OCI-LY7 (cell line): Measurements from ENCODE around the gene ROBO1. TPM values are rescaled to one million over a fixed set of nuclear protein-coding genes. Genes with fewer than 3 reads are reported as not detected.

Experiments used
- BruUV-seq: library from RNA; stranded (reverse); fragments of 400-500 nt; replicated peaks from 2 replicates; lab custom pipeline; 2021; lab: Mats Ljungman, UMichigan
- CTCF ChIA-PET: fragments of 300-600 bp; sonication (Branson Sonifier 250); formaldehyde crosslinking; loops from one replicate; lab custom pipeline; 2022; ENCODE audit warnings: antibody characterized with exemption; ENCODE audit not compliant: unreplicated experiment; lab: Charles Lee
- POLR2A ChIA-PET: fragments of 300-600 bp; sonication (Branson Sonifier 250); formaldehyde crosslinking; loops from one replicate; lab custom pipeline; 2022; ENCODE audit warnings: antibody characterized with exemption; lab: Charles Lee
- DNase-seq: peaks from one replicate; pipeline ENCODE4 v3.0.0-alpha.2; 2015; ENCODE audit warnings: low spot score
- H2AFZ ChIP-seq: fragments of 200-600 bp; sonication (generic), shearing (Covaris generic); 2 replicates; pipeline ENCODE4 v1.6.1; 2014; ENCODE audit warnings: mild to moderate bottlenecking, antibody characterized with exemption, low read length, moderate library complexity
- H3K27ac ChIP-seq: fragments of 200-600 bp; sonication (generic); 2 replicates; pipeline ENCODE4 v1.5.1; 2014; ENCODE audit warnings: mixed run types, low read depth, mild to moderate bottlenecking, moderate library complexity, low read length, inconsistent platforms; ENCODE audit not compliant: poor library complexity, severe bottlenecking
- H3K36me3 ChIP-seq: fragments of 200-600 bp; sonication (generic); 2 replicates; pipeline ENCODE4 v1.6.1; 2014; ENCODE audit warnings: mild to moderate bottlenecking, antibody characterized with exemption, low read length, moderate library complexity, mixed read lengths; ENCODE audit not compliant: insufficient read depth
- H3K4me1 ChIP-seq: fragments of 200-600 bp; sonication (generic); 2 replicates; pipeline ENCODE4 v1.5.1; 2014; ENCODE audit warnings: mild to moderate bottlenecking, low read length; ENCODE audit not compliant: insufficient read depth, poor library complexity, severe bottlenecking
- H3K4me2 ChIP-seq: fragments of 200-600 bp; sonication (generic); 2 replicates; pipeline ENCODE4 v1.6.1; 2014; ENCODE audit warnings: mild to moderate bottlenecking, low read length
- H3K4me3 ChIP-seq: fragments of 200-600 bp; sonication (generic); 2 replicates; pipeline ENCODE4 v1.5.1; 2014; ENCODE audit warnings: mild to moderate bottlenecking, low read depth, low read length; ENCODE audit not compliant: poor library complexity, severe bottlenecking
- H3K79me2 ChIP-seq: fragments of 200-600 bp; sonication (generic); 2 replicates; pipeline ENCODE4 v1.6.1; 2016; ENCODE audit warnings: low read depth, mild to moderate bottlenecking, low read length, moderate library complexity, mixed read lengths; ENCODE audit not compliant: insufficient read depth
- H3K9me2 ChIP-seq: fragments of 200-600 bp; sonication (generic); 2 replicates; pipeline ENCODE4 v1.6.1; 2016; ENCODE audit warnings: mild to moderate bottlenecking, low read length, mixed read lengths; ENCODE audit not compliant: insufficient read depth
- H3K9me3 ChIP-seq: fragments of 200-600 bp; sonication (generic); 2 replicates; pipeline ENCODE4 v1.6.1; 2014; ENCODE audit warnings: mild to moderate bottlenecking, mixed run types, low read length, mixed read lengths
- H4K20me1 ChIP-seq: fragments of 200-600 bp; sonication (generic); 2 replicates; pipeline ENCODE4 v1.6.1; 2014; ENCODE audit warnings: mild to moderate bottlenecking, antibody characterized with exemption, low read length, moderate library complexity, mixed read lengths; ENCODE audit not compliant: insufficient read depth
- EZH2phosphoT487 ChIP-seq: fragments of 200-600 bp; sonication (generic); IDR thresholded peaks from 2 replicates; pipeline ENCODE4 v1.6.1; 2018; ENCODE audit warnings: low read depth, borderline replicate concordance, mild to moderate bottlenecking, mixed run types, antibody characterized with exemption, low read length, moderate library complexity, mixed read lengths
- intact Hi-C: fragments of 100-400 bp; cut with micrococcal nuclease; formaldehyde crosslinking; loops from one replicate; pipeline ENCODE4 v1.10.0; 2022; ENCODE audit not compliant: unreplicated experiment
- total RNA-seq, 2 experiments: library from RNA; depleted of rRNA in 1 of 2; stranded (reverse); fragments of >200 nt in 1 of 2; shearing (Covaris generic) in 1 of 2; gene quantifications; 2 replicates each; pipeline ENCODE4 v1.2.3, GENCODE V29; 2014 to 2022
- TF ChIP-seq, protein P1 (sequence below): fragments of 200-600 bp; sonication (generic); conservative IDR thresholded peaks from 2 replicates; pipeline ENCODE4 v1.5.1; 2014; ENCODE audit warnings: mild to moderate bottlenecking, antibody characterized with exemption, low read length, moderate library complexity, mixed read lengths

Gene ROBO1
- total RNA-seq, 2 experiments from 2014 or later = not detected

- POLR2A ChIA-PET = no interaction called here
- Histone ChIP-seq H2AFZ (no peak overlapping the region), H3K79me2 (no peaks in the 10 kb centered on the region), H3K4me1 (no peaks in the 10 kb centered on the region), H3K4me2 (no peak overlapping the region), H3K9me2 (no peaks in the 10 kb centered on the region), H4K20me1 (no peaks in the 10 kb centered on the region), H3K9me3 (no peaks in the 10 kb centered on the region), H3K36me3 (no peaks in the 10 kb centered on the region), H3K27ac (no peak overlapping the region), H3K4me3 (no peak overlapping the region)
- DNase-seq = no peak
- TF ChIP-seq, protein P1, sequence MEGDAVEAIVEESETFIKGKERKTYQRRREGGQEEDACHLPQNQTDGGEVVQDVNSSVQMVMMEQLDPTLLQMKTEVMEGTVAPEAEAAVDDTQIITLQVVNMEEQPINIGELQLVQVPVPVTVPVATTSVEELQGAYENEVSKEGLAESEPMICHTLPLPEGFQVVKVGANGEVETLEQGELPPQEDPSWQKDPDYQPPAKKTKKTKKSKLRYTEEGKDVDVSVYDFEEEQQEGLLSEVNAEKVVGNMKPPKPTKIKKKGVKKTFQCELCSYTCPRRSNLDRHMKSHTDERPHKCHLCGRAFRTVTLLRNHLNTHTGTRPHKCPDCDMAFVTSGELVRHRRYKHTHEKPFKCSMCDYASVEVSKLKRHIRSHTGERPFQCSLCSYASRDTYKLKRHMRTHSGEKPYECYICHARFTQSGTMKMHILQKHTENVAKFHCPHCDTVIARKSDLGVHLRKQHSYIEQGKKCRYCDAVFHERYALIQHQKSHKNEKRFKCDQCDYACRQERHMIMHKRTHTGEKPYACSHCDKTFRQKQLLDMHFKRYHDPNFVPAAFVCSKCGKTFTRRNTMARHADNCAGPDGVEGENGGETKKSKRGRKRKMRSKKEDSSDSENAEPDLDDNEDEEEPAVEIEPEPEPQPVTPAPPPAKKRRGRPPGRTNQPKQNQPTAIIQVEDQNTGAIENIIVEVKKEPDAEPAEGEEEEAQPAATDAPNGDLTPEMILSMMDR = no peak
- TF ChIP-seq EZH2phosphoT487 = no peak
- CTCF ChIA-PET = no interaction called here
- BruUV-seq = no TSS peak
- intact Hi-C loops = no loop called here
These were observed 563.4 kb downstream of the ROBO1 start for GRCh38 chr3:79204351-79204750.

DNA sequence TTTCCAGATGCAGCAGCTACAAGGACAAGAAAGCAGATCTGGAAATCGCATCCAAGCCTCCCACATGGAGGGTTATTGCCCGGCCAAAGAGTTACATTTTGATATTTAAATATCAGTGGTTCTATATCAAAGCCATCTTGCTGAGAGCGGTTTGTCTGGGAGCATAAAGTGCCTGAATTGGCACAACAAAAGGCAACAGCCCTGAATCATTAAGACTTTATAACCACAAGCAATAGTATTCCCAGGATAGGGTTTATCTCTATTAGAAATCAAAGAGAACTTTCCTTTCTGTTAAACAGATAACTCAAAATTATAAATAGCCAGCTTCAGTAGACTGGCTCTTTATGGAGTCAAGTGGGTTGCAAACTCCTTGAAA lies 564.7 kb downstream of the ROBO1 start:
- TF ChIP-seq EZH2phosphoT487 = no peak
- TF ChIP-seq, protein P1 = no peak
- H3K9me3 ChIP-seq = no peaks in the 10 kb centered on the region
- no peak overlapping the region for H3K4me2 ChIP-seq
- no peaks in the 10 kb centered on the region for H3K4me1 ChIP-seq
- no peaks in the 10 kb centered on the region for H4K20me1 ChIP-seq
- CTCF ChIA-PET = no interaction called here
- intact Hi-C loops = no loop called here
- no peak for DNase-seq
- no peak overlapping the region for H2AFZ ChIP-seq
- no peak overlapping the region for H3K4me3 ChIP-seq
- BruUV-seq = no TSS peak
- H3K9me2 ChIP-seq = no peaks in the 10 kb centered on the region
- no peak overlapping the region for H3K27ac ChIP-seq
- H3K36me3 ChIP-seq = no peaks in the 10 kb centered on the region
- H3K79me2 ChIP-seq = no peaks in the 10 kb centered on the region
- POLR2A ChIA-PET = interaction anchor here (0.5 to 1.3 kb wide), 2 partner anchors 149 to 382 kb away, joined by 3 to 4 read pairs; no protein-coding TSS in a partner anchor

DNA sequence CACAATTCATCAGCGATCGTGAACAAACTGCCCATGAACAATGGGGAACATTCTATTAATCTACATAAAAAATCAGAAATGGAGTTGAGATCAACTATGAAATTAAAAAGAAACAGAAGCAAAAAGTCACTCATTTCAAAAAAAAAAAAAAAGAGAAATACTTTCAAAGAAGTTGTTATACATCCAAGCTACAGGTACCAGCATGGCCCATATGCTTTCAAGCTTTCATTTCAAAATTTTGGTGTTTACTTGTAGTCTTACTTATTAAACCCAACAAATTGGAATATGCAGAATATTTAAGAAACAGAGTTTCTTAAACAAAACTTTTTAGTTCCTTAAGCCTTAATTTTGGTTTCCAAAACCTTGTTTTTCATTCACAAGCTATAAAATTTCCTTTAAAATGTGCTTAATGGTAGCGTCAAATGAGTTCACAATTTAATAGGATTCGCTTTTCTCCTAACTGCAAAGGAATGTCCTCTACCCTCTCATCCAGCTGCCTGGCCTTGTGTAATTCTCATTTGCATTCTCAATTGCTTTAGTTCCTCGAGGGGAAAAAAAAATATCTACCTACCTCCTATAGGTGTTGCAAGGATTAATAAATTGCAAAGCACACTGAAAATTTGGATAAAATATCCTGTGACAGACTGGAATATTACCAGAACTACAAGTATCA lies 565.2 kb downstream of the ROBO1 start:
- intact Hi-C loops = no loop called here
- no peak for TF ChIP-seq EZH2phosphoT487
- TF ChIP-seq, protein P1 = no peak
- Histone ChIP-seq H3K36me3 (no peaks in the 10 kb centered on the region), H4K20me1 (no peaks in the 10 kb centered on the region), H3K79me2 (no peaks in the 10 kb centered on the region), H3K9me2 (no peaks in the 10 kb centered on the region), H3K4me2 (no peak overlapping the region), H3K4me3 (no peak overlapping the region), H2AFZ (no peak overlapping the region), H3K9me3 (no peaks in the 10 kb centered on the region), H3K27ac (no peak overlapping the region), H3K4me1 (no peaks in the 10 kb centered on the region)
- ChIA-PET POLR2A (interaction anchor here (0.5 to 1.3 kb wide), 2 partner anchors 150 to 382 kb away, joined by 3 to 4 read pairs; no protein-coding TSS in a partner anchor), CTCF (no interaction called here)
- DNase-seq = no peak
- no TSS peak for BruUV-seq
